Mucosa of descending colon (tissue), 3 donors: ENCODE data around the gene FGL2. TPM values are rescaled to one million over a fixed set of nuclear protein-coding genes. Genes with fewer than 3 reads are reported as not detected.
A peak's percentile ranks its signal among the peaks of the same experiment; 100 is the strongest.
"Not testable (repeated sequence)": the region's sequence is repeated elsewhere in the genome, so short reads cannot be mapped to it uniquely, and the experiment has no call there.

ENCODE experiments used
- ATAC-seq: fragments of 200-7000 bp; cut with Tn5 transposase; one replicate; pipeline ENCODE4 v1.9.1; 2020; ENCODE audit warnings: mild to moderate bottlenecking, moderate library complexity
- DNase-seq, 3 donors: peaks; one replicate each; pipeline ENCODE4 v3.0.0-alpha.2; 2020
- H3K36me3 ChIP-seq: fragments of 200-600 bp; one replicate; pipeline ENCODE4 v1.8.0; 2021; ENCODE audit warnings: low read depth, mild to moderate bottlenecking
- H3K4me1 ChIP-seq: fragments of 200-600 bp; one replicate; pipeline ENCODE4 v1.8.0; 2021; ENCODE audit warnings: low read depth, mild to moderate bottlenecking
- H3K4me3 ChIP-seq: fragments of 200-600 bp; one replicate; pipeline ENCODE4 v1.8.0; 2021; ENCODE audit warnings: mild to moderate bottlenecking
- H3K9me3 ChIP-seq: fragments of 200-600 bp; one replicate; pipeline ENCODE4 v1.8.0; 2021; ENCODE audit warnings: mild to moderate bottlenecking
- intact Hi-C, 2 donors: fragments of 100-400 bp; cut with DNase I in 1 of 2; cut with micrococcal nuclease in 1 of 2; formaldehyde crosslinking; loops; one replicate each; pipeline versions ENCODE4 v1.11.0 to v1.11.1; 2022; cut with DNase I, micrococcal nuclease
- total RNA-seq, 3 donors: library from RNA; stranded (reverse); fragmentation: NEBNext Ultra II Directional in 2 of 3; extraction: Animal tissue kit (Norgen Biotek cat#: 25700) in 2 of 3; gene quantifications; one replicate each; pipeline versions ENCODE4 v1.2.1 to v1.2.4, GENCODE V29; 2021 to 2023
- TF ChIP-seq, protein P1 (sequence below): fragments of 200-600 bp; IDR thresholded peaks from one replicate; pipeline ENCODE4 v1.8.0; 2022; ENCODE audit warnings: antibody characterized with exemption, mild to moderate bottlenecking
- donor health status: DM: no; HTN: no; CAD: no; lungs with moderate emphysema.
- donor health status: DM: no; HTN: no; CAD: no.
- donor health status: DM: no; HTN: yes; CAD: no.

FGL2 gene
- total RNA-seq, 3 donors from 2014 or later, result 21.3 to 66.3 (median 60.2) TPM

DNA sequence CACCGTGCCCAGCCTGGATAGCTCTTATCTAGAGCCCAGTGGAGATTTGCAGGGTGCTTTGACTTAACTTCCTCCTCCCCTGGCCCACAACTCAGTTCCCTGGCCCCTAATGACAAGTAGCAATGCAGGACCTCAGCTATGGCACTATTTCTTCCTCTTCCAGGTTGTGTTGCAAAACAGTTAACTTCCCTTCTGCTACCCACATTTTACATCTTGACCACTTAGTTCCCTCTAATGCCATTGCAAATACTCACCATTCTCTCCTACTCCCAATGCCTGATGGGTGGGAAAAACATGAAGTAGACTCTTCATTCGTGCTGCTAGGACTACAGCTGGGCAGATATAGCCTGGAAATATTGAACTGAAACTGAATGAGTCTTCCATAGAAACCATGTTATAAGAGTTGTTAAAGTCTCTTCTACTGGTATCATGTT, 39.1 kb upstream of the FGL2 start:
- intact Hi-C loops, result no loop called here
- DNase-seq (no peak), ATAC-seq (peak; percentile 59)
- H3K4me1 ChIP-seq, result no peaks in the 10 kb centered on the region
- H3K36me3 ChIP-seq, result no peaks in the 10 kb centered on the region
- TF ChIP-seq, protein P1, sequence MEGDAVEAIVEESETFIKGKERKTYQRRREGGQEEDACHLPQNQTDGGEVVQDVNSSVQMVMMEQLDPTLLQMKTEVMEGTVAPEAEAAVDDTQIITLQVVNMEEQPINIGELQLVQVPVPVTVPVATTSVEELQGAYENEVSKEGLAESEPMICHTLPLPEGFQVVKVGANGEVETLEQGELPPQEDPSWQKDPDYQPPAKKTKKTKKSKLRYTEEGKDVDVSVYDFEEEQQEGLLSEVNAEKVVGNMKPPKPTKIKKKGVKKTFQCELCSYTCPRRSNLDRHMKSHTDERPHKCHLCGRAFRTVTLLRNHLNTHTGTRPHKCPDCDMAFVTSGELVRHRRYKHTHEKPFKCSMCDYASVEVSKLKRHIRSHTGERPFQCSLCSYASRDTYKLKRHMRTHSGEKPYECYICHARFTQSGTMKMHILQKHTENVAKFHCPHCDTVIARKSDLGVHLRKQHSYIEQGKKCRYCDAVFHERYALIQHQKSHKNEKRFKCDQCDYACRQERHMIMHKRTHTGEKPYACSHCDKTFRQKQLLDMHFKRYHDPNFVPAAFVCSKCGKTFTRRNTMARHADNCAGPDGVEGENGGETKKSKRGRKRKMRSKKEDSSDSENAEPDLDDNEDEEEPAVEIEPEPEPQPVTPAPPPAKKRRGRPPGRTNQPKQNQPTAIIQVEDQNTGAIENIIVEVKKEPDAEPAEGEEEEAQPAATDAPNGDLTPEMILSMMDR, result no peak
- H3K9me3 ChIP-seq, result no peaks in the 10 kb centered on the region
- no peak overlapping the region for H3K4me3 ChIP-seq

DNA sequence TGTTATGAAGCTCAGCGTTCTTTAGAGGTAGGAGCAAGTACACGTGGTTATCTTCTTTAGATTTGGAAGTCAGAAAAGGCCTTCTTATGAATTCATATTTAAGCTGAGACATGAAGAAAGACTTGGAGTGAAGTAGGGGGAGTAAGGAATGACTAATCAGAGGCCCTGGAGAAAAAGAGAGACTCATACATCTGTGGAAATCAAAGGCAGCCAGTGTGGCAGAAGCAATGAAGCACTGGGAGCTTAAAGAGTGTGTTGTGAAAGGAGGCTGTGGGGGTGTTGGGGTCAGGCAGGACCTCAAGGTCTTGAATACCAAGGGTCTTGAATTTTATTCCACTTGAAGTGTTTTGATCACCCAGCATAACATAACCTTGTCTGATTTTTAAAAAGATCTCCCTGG, 35.7 kb upstream of the FGL2 start:
- intact Hi-C loops, result no loop called here
- Histone ChIP-seq H3K4me3 (no peak overlapping the region), H3K4me1 (no peaks in the 10 kb centered on the region), H3K36me3 (no peaks in the 10 kb centered on the region), H3K9me3 (peaks cover 7% of the 10 kb centered on the region)
- DNase-seq (no peak), ATAC-seq (no peak)
- TF ChIP-seq, protein P1, result no peak

DNA sequence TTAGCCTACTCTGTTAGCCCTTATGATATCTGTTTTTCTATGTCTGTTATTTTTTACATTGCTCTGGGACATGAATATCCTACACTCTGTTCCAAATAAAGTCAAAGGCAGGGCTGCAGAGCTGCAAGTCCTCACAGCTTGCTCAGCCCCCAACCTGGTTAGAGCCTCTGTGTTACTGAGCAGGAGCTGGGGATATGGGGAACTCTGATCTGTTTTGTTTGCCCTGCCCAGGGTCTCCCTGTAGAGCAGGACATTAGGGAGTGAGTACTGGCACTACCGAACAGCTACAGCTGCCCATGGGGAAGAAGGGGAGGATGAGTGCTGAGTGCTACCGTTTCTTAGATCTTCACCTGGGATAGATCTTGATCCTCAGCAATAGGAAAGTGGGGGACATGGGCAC, 32.8 kb upstream of the FGL2 start:
- TF ChIP-seq, protein P1, result no peak
- Histone ChIP-seq H3K4me3 (no peak overlapping the region), H3K36me3 (no peaks in the 10 kb centered on the region), H3K9me3 (peaks cover 12% of the 10 kb centered on the region), H3K4me1 (no peaks in the 10 kb centered on the region)
- DNase-seq (no peak), ATAC-seq (no peak)
- intact Hi-C loops, result no loop called here

DNA sequence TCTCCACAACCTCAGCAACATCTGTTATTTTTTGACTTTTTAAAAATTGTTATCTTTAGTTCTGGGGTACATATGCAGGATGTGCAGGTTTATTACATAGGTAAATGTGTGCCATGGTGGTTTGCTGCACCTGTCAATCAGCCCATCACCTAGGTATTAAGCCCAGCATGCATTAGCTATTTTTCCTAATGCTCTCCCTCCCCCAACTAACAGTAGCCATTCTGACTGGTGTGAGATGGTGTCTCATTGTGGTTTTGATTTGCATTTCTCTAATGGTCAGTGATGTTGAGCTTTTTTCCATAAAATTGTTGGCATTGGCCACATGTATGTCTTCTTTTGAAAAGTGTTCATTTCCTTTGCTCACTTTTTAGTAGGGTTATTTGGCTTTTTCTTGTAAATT, 29.2 kb upstream of the FGL2 start:
- DNase-seq, H3K4me3 ChIP-seq, H3K36me3 ChIP-seq, intact Hi-C loops, H3K4me1 ChIP-seq, ATAC-seq: not testable (repeated sequence)
- peaks cover 12% of the 10 kb centered on the region for H3K9me3 ChIP-seq

DNA sequence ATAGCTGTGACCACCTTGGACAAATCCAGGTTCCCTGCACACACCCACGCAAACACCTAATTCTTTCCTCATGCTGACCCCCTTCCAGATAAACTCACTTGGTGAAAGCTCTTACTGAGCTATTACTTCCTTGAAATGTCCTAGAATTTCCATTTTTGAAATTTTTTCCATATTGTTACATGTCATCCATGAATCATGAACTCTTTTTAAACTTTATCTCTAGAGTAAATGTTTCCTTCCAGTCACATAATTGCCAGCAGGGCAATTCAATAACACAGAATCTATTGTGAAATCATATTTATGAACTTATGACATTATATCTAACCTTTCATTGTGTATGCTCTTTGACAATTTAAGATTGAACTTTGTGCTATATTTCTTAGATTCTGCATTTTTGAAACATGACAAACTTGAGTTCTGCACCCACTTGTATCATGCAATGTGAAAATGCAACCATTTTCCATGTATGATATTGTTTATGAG, 26.8 kb upstream of the FGL2 start:
- Histone ChIP-seq H3K4me1 (peaks cover 7% of the 10 kb centered on the region), H3K9me3 (peaks cover 12% of the 10 kb centered on the region), H3K36me3 (no peaks in the 10 kb centered on the region), H3K4me3 (no peak overlapping the region)
- intact Hi-C loops, result no loop called here
- DNase-seq (no peak), ATAC-seq (peak; percentile 87)
- TF ChIP-seq, protein P1, result no peak

DNA sequence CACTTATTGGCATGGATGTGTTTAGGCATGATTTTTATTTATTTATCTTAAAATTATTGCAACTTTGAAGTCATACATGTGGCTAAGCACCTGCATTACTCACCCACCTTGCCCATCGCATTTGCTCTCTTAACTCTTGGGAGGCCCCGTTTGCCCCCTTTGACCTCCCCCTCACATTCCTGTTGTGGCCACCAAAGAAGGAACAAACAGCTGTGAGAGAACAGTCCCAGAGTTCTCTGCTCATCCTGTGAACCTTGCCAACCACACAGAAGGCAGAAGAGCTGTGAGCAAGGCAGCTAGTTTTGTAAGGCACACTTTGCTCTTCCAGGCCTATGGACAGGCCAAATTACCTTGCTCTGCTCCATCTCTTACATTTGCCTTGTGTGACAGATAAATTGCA, 23.6 kb upstream of the FGL2 start:
- Histone ChIP-seq H3K4me1 (peaks cover 7% of the 10 kb centered on the region), H3K9me3 (peaks cover 3% of the 10 kb centered on the region), H3K4me3 (no peak overlapping the region), H3K36me3 (no peaks in the 10 kb centered on the region)
- intact Hi-C loops, result no loop called here
- DNase-seq (no peak), ATAC-seq (no peak)
- TF ChIP-seq, protein P1, result no peak
